GM23338 (cell line): Measurements from ENCODE around the gene APOBR. TPM values are rescaled to one million over a fixed set of nuclear protein-coding genes. Genes with fewer than 3 reads are reported as not detected.

Source experiments
- CREB1 ChIP-seq: fragments of 250-450 bp; sonication (Bioruptor Pico); IDR thresholded peaks from 2 replicates; pipeline ENCODE4 v1.5.0; 2020; ENCODE audit warnings: low read depth, mild to moderate bottlenecking, moderate library complexity
- EZH2phosphoT487 ChIP-seq: fragments of 200-600 bp; sonication (generic); IDR thresholded peaks from one replicate; pipeline ENCODE4 v1.8.1; 2018; ENCODE audit warnings: antibody characterized with exemption; ENCODE audit not compliant: unreplicated experiment
- STAT1 ChIP-seq: IDR thresholded peaks from one replicate; pipeline ENCODE4 v1.6.1; 2016; ENCODE audit warnings: antibody characterized with exemption; ENCODE audit not compliant: unreplicated experiment
- ZNF331 ChIP-seq: fragments of 250-450 bp; sonication (Bioruptor Pico); IDR thresholded peaks from 2 replicates; pipeline ENCODE4 v1.5.0; 2020; ENCODE audit warnings: low read depth, mild to moderate bottlenecking, moderate library complexity
- polyA plus RNA-seq: library from polyadenylated mRNA; unstranded; fragments of >200 nt; fragmentation: Nextera tagmentation; extraction: Ambion mirVana; gene quantifications from 2 replicates; pipeline ENCODE4 v1.2.1, GENCODE V29; 2016
- total RNA-seq: library from RNA; depleted of rRNA; stranded (reverse); fragments of >200 nt; shearing (Covaris generic); gene quantifications from 2 replicates; pipeline ENCODE4 v1.2.3, GENCODE V29; 2014; rRNA removed
- TF ChIP-seq, protein P1 (sequence below): IDR thresholded peaks from 2 replicates; pipeline ENCODE4 v1.6.1; 2016; ENCODE audit warnings: antibody characterized with exemption
- TF ChIP-seq, protein P2 (sequence below), 2 experiments: fragments of 200-600 bp in 1 of 2; sonication (generic) in 1 of 2; conservative IDR thresholded peaks; 2 replicates each; pipeline versions ENCODE4 v1.5.1 to v1.6.1; 2016 to 2017; ENCODE audit warnings: antibody characterized with exemption in 2 of 2, low read depth in 2 of 2, mild to moderate bottlenecking in 2 of 2, moderate library complexity in 1 of 2
- TF ChIP-seq, protein P3 (sequence below): IDR thresholded peaks from one replicate; pipeline ENCODE4 v1.6.1; 2018; ENCODE audit warnings: antibody characterized with exemption; ENCODE audit not compliant: unreplicated experiment

Gene APOBR
- total and polyA plus RNA-seq, 2 experiments from 2014 or later: 0.07 TPM; not detected in 1

DNA sequence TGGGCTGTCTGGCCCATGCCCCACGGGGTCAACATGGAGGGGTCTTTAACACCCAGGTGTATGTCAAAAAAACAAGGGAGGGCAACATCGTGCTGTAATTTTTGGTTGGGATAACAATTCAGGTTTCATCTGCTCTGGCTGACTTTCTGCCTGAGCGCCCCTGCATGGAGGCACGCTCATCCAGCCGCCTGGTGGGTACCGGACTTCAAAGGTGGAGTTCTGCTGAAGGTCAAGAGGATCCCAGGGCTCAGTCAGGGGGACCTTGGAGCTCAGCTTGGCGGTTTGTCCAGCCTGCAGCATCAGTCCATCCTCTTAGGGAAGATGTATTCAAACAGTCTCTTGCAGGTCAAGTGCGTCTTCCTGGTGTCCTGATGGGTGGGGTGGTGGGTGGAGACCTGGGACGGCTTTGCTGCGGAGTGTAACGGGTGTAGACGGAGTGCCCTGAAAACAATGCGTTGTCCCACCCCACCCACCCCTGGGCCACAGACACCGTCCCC, 53.9 kb downstream of the APOBR start (continued):
- TF ChIP-seq, protein P1, sequence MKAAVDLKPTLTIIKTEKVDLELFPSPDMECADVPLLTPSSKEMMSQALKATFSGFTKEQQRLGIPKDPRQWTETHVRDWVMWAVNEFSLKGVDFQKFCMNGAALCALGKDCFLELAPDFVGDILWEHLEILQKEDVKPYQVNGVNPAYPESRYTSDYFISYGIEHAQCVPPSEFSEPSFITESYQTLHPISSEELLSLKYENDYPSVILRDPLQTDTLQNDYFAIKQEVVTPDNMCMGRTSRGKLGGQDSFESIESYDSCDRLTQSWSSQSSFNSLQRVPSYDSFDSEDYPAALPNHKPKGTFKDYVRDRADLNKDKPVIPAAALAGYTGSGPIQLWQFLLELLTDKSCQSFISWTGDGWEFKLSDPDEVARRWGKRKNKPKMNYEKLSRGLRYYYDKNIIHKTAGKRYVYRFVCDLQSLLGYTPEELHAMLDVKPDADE: no peak
- no peak for TF ChIP-seq ZNF331 (CRISPR knock-in tag)
- no peak for TF ChIP-seq STAT1
- TF ChIP-seq CREB1: no peak
- TF ChIP-seq, protein P2, sequence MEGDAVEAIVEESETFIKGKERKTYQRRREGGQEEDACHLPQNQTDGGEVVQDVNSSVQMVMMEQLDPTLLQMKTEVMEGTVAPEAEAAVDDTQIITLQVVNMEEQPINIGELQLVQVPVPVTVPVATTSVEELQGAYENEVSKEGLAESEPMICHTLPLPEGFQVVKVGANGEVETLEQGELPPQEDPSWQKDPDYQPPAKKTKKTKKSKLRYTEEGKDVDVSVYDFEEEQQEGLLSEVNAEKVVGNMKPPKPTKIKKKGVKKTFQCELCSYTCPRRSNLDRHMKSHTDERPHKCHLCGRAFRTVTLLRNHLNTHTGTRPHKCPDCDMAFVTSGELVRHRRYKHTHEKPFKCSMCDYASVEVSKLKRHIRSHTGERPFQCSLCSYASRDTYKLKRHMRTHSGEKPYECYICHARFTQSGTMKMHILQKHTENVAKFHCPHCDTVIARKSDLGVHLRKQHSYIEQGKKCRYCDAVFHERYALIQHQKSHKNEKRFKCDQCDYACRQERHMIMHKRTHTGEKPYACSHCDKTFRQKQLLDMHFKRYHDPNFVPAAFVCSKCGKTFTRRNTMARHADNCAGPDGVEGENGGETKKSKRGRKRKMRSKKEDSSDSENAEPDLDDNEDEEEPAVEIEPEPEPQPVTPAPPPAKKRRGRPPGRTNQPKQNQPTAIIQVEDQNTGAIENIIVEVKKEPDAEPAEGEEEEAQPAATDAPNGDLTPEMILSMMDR (conservative IDR thresholded peaks at IDR 0.05; ENCODE audit: low read depth in 2 of 2): no peak
- no peak for TF ChIP-seq EZH2phosphoT487
- TF ChIP-seq, protein P3, sequence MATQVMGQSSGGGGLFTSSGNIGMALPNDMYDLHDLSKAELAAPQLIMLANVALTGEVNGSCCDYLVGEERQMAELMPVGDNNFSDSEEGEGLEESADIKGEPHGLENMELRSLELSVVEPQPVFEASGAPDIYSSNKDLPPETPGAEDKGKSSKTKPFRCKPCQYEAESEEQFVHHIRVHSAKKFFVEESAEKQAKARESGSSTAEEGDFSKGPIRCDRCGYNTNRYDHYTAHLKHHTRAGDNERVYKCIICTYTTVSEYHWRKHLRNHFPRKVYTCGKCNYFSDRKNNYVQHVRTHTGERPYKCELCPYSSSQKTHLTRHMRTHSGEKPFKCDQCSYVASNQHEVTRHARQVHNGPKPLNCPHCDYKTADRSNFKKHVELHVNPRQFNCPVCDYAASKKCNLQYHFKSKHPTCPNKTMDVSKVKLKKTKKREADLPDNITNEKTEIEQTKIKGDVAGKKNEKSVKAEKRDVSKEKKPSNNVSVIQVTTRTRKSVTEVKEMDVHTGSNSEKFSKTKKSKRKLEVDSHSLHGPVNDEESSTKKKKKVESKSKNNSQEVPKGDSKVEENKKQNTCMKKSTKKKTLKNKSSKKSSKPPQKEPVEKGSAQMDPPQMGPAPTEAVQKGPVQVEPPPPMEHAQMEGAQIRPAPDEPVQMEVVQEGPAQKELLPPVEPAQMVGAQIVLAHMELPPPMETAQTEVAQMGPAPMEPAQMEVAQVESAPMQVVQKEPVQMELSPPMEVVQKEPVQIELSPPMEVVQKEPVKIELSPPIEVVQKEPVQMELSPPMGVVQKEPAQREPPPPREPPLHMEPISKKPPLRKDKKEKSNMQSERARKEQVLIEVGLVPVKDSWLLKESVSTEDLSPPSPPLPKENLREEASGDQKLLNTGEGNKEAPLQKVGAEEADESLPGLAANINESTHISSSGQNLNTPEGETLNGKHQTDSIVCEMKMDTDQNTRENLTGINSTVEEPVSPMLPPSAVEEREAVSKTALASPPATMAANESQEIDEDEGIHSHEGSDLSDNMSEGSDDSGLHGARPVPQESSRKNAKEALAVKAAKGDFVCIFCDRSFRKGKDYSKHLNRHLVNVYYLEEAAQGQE: no peak

Other genes with a start within 250 kb of the APOBR start
- 59.8 and 68.1 TPM in 2 replicates for gene SBK1, start 202.1 kb upstream of the APOBR start, total RNA-seq
- gene SBK1, start 202.1 kb upstream of the APOBR start, polyA plus RNA-seq: 23.9 and 25.5 TPM in 2 replicates
- 1.5 TPM in 1 of 2 replicates, not detected in the other for gene NPIPB6, start 131.1 kb upstream of the APOBR start, total RNA-seq
- 1.8 and 3.0 TPM in 2 replicates for gene NPIPB6, start 131.1 kb upstream of the APOBR start, polyA plus RNA-seq
- gene EIF3CL, start 90.8 kb upstream of the APOBR start, total RNA-seq: 323 and 339 TPM in 2 replicates
- 0.68 and 1.8 TPM in 2 replicates for gene EIF3CL, start 90.8 kb upstream of the APOBR start, polyA plus RNA-seq
- gene NPIPB7, start 22.3 kb upstream of the APOBR start, total RNA-seq: 0.24 TPM in 1 of 2 replicates, not detected in the other
- gene NPIPB7, start 22.3 kb upstream of the APOBR start, polyA plus RNA-seq: 0.45 and 0.52 TPM in 2 replicates
- gene CLN3, start 2.6 kb upstream of the APOBR start, total RNA-seq: 16.6 and 31.4 TPM in 2 replicates
- gene CLN3, start 2.6 kb upstream of the APOBR start, polyA plus RNA-seq: 17.8 and 18.1 TPM in 2 replicates
- not detected in 2 replicates for gene IL27, start 12.2 kb downstream of the APOBR start, total RNA-seq
- gene IL27, start 12.2 kb downstream of the APOBR start, polyA plus RNA-seq: not detected in 2 replicates
- gene NUPR1, start 44.3 kb downstream of the APOBR start, total RNA-seq: 0.03 TPM in 1 of 2 replicates, not detected in the other
- 0.48 and 0.75 TPM in 2 replicates for gene NUPR1, start 44.3 kb downstream of the APOBR start, polyA plus RNA-seq
- 10.0 and 10.8 TPM in 2 replicates for gene SGF29, start 59.3 kb downstream of the APOBR start, total RNA-seq
- gene SGF29, start 59.3 kb downstream of the APOBR start, polyA plus RNA-seq: 17.6 and 20.0 TPM in 2 replicates
- 0.12 and 0.17 TPM in 2 replicates for gene SULT1A2, start 102.4 kb downstream of the APOBR start, total RNA-seq
- 0.34 TPM in 1 of 2 replicates, not detected in the other for gene SULT1A2, start 102.4 kb downstream of the APOBR start, polyA plus RNA-seq
- gene SULT1A1, start 115.4 kb downstream of the APOBR start, total RNA-seq: 1.7 and 3.5 TPM in 2 replicates
- gene SULT1A1, start 115.4 kb downstream of the APOBR start, polyA plus RNA-seq: 2.2 and 2.4 TPM in 2 replicates
- 0.14 TPM in 1 of 2 replicates, not detected in the other for gene NPIPB8, start 143.4 kb downstream of the APOBR start, total RNA-seq
- not detected in 2 replicates for gene NPIPB8, start 143.4 kb downstream of the APOBR start, polyA plus RNA-seq
- 334 and 368 TPM in 2 replicates for gene EIF3C, start 216.8 kb downstream of the APOBR start, total RNA-seq
- 1,247 and 1,475 TPM in 2 replicates for gene EIF3C, start 216.8 kb downstream of the APOBR start, polyA plus RNA-seq